Renal pelvis (tissue), 4 donors: Measurements from ENCODE around the gene ARHGEF38. TPM values are rescaled to one million over a fixed set of nuclear protein-coding genes. Genes with fewer than 3 reads are reported as not detected.
"Not testable (repeated sequence)": the region's sequence is repeated elsewhere in the genome, so short reads cannot be mapped to it uniquely, and the experiment has no call there.

Experiments used
- DNase-seq: peaks from one replicate; pipeline ENCODE4 v3.0.0-alpha.2; 2013
- polyA plus RNA-seq, 3 donors: library from polyadenylated mRNA; unstranded; fragments of 120-200 nt; gene quantifications; one replicate each; pipeline ENCODE4 v1.2.1, GENCODE V29; 2013; ENCODE audit not compliant: insufficient read length in 3 of 3

ARHGEF38 gene
- polyA plus RNA-seq, 3 donors = 3.9 to 5.2 (median 4.7) TPM

DNA sequence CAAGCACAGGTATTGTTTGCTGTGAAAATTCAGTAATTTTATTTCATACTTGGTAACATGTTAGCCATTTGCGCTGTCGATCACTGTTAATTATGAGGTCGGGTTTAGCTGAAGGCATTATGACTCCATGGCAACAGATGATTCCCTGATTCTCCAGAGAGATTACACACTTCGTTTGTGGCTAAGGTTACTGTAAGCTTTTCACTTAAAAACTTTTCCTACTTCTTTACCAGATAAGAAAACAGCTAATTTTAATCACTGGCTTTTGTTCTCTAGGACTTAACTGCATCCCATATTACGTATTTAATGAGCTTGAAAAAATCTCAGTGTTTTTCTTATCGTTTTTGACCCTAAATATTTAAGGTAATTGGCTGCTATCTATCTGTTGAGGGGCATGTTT is 158.3 kb downstream of the ARHGEF38 start:
- DNase-seq = no peak

DNA sequence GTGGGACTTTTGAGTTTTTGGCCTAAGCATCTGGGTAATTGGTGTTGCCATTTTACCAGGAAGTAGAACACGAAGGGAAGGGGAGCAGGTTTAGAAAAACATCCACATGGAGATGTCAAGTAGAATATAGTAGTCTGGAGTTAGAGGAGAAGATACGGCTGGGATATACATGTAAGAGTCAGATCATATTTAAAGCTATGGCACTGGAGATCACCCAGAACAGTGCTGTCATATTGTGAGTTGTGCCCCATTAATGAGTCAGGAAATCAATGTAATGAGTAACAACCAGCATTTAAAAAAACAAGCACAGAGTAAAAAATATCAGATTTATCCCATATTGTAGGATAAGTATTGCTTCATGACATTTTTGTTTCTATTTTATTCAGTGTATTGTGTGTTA is 160.3 kb downstream of the ARHGEF38 start:
- DNase-seq = no peak

DNA sequence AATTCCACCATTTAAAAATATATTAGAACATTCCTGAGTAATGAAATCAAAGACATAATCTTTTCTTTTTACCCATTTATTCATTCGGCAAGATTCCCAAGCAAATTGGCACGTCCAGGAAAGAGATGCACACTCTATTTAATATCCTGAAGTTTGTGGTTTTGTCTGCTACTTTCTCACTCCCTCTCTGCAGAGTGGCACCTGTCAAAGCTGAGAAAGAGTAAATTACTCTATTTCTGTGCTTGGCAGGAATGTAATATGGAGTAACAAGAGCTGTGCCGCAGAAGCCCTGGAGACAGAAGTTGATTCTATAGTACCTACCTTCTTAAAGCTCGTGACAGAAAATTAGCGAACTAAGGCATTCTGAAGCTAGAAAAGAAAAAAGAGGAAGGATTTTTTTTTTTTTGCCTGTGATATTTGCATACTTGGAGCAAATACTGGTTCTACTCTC is 161.7 kb downstream of the ARHGEF38 start:
- no peak for DNase-seq

DNA sequence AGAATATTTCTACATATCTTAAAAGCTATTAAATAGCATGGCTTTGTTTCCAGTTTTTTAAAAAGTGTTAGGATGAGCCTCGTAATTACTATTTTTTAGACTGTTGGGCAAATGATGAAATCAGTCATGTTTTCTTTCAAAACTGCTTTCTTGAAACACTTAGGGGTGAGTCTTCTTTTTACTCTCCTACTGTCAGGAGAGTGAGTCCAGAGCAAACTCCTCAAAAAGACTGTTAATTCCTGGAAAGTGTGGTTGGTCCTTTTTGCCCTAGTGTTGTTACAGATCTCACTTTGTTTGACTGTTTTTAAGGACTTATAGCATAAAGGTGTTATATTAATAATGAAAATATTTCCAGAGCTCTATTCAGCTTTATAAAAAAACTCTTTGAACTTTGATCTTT is 162.5 kb downstream of the ARHGEF38 start:
- DNase-seq = no peak

DNA sequence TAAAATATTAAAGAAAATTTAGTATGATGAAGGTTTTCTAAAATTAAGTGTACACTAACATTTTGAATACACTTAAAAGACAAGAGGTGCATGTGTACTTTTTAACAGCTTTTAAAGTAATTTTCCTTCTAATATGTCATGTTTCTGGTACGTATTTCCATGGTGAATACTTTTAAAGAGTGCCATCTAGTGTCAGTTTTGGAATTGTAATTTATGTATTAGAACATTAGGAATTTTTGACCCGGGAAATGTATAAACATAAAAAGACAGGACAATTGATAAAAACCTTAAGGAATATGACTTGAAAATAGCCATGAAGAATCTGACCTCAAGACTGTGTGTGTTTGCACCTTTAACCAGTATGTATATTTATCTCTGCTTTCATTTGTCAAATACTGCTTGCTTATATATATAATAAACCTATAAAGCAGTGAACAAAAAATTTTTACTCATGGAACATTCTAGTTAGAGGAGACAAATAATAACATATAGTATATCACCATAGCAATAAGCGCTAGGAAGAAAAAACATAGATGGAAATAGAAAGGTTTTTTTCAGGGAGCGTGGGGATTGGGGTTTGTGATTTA is 163.4 kb downstream of the ARHGEF38 start:
- no peak for DNase-seq

DNA sequence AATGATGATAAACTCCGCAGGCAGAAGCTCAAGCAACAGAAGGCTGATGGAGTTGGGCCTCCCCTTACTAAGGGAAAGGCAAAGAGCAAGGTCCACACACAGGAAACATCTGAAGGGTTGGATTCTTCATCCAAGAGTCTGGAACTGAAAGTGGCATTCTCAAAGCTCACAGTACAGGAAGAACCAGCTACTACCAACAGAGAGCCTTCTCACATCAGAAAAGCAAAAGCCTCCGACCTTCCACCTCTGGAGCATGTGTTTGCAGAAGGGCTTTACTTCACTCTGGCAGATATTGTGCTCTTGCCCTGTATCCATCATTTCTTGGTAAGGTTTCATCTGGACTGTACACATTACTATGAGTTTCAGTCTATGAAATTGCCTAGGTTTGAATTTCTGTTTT is 166.8 kb downstream of the ARHGEF38 start:
- DNase-seq = no peak

DNA sequence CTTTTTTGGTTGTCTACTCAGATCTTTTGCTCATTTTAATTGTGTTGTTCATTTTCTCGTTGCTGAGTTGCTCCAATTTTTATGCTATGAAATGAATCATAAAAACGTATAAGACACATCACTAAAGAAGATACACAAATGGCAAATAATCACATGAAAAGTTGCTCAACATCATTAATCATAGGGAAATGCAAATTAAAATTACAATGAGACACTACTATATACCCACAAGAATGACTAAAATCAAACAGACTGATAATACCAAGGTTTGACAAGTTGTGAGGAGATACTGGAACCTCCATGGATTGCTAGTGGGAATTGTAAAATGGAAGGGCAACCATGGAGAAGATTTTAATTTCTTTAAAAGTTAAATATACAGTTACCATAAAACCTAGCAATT is 173.2 kb downstream of the ARHGEF38 start:
- no peak for DNase-seq

DNA sequence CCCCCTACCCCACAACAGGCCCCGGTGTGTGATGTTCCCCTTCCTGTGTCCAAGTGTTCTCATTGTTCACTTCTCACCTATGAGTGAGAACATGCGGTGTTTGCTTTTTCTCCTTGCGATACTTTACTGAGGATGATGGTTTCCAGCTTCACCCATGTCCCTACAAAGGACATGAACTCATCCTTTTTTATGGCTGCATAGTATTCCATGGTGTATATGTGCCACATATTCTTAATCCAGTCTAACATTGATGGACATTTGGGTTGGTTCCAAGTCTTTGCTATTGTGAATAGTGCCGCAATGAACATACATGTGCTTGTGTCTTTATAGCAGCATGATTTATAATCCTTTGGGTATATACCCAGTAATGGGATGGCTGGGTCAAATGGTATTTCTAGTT is 177.5 kb downstream of the ARHGEF38 start:
- DNase-seq = not testable (repeated sequence)

Other genes with a start within 250 kb of the ARHGEF38 start
- 100 to 1,000 TPM in 1 of 3 donors, 10 to 100 TPM in 2; 84.8 to 108 (median 99.4) TPM for gene PPA2, start 78.6 kb upstream of the ARHGEF38 start, polyA plus RNA-seq
- 10 to 100 TPM; 29.8 to 32.8 (median 30.8) TPM for gene INTS12, start 156.1 kb downstream of the ARHGEF38 start, polyA plus RNA-seq
- gene GSTCD, start 156.2 kb downstream of the ARHGEF38 start, polyA plus RNA-seq = 10 to 100 TPM; 14.6 to 20.0 (median 19.9) TPM